Measurements from ENCODE around the gene KCNN3.

DNA sequence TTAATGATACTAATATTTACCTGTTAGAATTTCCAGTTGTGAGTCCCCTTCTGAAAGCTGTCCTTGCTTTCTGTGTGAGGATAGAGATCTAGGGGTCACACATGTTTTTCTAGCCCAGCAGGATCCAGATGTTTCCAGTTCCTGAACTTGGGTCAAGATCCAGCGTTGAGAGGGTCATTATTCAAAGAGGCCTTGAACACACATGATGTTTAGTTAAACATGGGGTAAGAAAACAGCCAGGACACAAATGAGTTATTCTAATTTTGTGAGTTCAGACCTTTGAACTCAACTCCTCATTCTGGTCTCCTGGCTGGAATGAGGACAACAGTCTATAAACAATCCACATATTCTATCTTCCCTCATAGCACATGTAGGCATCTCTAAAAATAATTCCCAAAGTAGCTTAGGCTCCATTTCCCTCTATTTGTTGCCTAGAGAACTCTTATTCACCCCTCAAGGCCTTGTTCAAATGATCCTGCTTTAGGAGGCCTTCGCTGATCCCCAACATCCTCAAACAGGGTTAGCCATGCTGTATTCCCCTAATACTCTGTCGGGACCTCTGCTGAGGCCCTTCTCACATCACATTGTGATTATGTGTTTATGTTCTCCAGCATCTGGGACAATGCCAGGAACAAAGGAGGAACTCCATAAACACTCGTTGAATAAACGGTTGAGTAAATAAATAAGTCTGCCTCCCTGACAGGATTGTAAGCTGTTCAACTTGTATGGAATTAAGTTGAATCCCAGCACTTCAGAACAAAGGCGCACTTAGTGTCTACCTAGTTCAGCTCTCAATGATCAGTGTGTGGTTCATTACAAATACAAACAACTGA, 15.0 kb upstream of the KCNN3 start:
- TF ChIP-seq, protein P1, sequence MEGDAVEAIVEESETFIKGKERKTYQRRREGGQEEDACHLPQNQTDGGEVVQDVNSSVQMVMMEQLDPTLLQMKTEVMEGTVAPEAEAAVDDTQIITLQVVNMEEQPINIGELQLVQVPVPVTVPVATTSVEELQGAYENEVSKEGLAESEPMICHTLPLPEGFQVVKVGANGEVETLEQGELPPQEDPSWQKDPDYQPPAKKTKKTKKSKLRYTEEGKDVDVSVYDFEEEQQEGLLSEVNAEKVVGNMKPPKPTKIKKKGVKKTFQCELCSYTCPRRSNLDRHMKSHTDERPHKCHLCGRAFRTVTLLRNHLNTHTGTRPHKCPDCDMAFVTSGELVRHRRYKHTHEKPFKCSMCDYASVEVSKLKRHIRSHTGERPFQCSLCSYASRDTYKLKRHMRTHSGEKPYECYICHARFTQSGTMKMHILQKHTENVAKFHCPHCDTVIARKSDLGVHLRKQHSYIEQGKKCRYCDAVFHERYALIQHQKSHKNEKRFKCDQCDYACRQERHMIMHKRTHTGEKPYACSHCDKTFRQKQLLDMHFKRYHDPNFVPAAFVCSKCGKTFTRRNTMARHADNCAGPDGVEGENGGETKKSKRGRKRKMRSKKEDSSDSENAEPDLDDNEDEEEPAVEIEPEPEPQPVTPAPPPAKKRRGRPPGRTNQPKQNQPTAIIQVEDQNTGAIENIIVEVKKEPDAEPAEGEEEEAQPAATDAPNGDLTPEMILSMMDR (IDR thresholded peaks at IDR 0.05): no peak
- no peak for TF ChIP-seq EZH2 (IDR thresholded peaks at IDR 0.05)
